HepG2 (cell line): ENCODE results near the gene UMPS. TPM values are rescaled to one million over a fixed set of nuclear protein-coding genes. Genes with fewer than 3 reads are reported as not detected.

Experiments used
- AKAP8 ChIP-seq: sonication (generic); formaldehyde crosslinking; IDR thresholded peaks from 2 replicates; pipeline ENCODE4 v1.5.1; 2020; ENCODE audit warnings: mild to moderate bottlenecking, missing genetic modification reagents
- CENPT ChIP-seq: sonication (generic); formaldehyde crosslinking; IDR thresholded peaks from 2 replicates; pipeline ENCODE4 v1.8.0; 2022; ENCODE audit warnings: low read depth, mild to moderate bottlenecking, moderate library complexity, missing genetic modification reagents
- DNMT1 ChIP-seq: sonication (generic); formaldehyde crosslinking; IDR thresholded peaks from 2 replicates; pipeline ENCODE4 v1.5.1; 2020; ENCODE audit warnings: mild to moderate bottlenecking, missing genetic modification reagents
- DNMT3B ChIP-seq: conservative IDR thresholded peaks from 2 replicates; pipeline ENCODE4 v1.6.1; 2016; ENCODE audit warnings: missing biosample characterization, control low read depth
- NCOR1 ChIP-seq: fragments of 200-600 bp; sonication (generic); IDR thresholded peaks from 2 replicates; pipeline ENCODE4 v1.7.0; 2017; ENCODE audit warnings: antibody characterized with exemption, low read length, borderline replicate concordance
- SIN3A ChIP-seq: IDR thresholded peaks from 2 replicates; pipeline ENCODE4 v1.6.1; 2011; ENCODE audit warnings: low read depth, mild to moderate bottlenecking, control low read depth, low read length, borderline replicate concordance
- ZFY ChIP-seq: sonication (generic); formaldehyde crosslinking; IDR thresholded peaks from 2 replicates; pipeline ENCODE4 v1.4.0; 2020; ENCODE audit warnings: missing genetic modification reagents
- ZNF274 ChIP-seq: sonication (generic); formaldehyde crosslinking; IDR thresholded peaks from 2 replicates; pipeline ENCODE4 v1.5.1; 2020; ENCODE audit warnings: mild to moderate bottlenecking, missing genetic modification reagents
- ZNF44 ChIP-seq: sonication (generic); formaldehyde crosslinking; IDR thresholded peaks from 2 replicates; pipeline ENCODE4 v1.5.1; 2020; ENCODE audit warnings: mild to moderate bottlenecking, missing genetic modification reagents
- ZNF563 ChIP-seq: sonication (generic); formaldehyde crosslinking; IDR thresholded peaks from 2 replicates; pipeline ENCODE4 v1.8.0; 2022; ENCODE audit warnings: mild to moderate bottlenecking, moderate library complexity, missing genetic modification reagents
- ZNF737 ChIP-seq: sonication (generic); formaldehyde crosslinking; IDR thresholded peaks from 2 replicates; pipeline ENCODE4 v1.5.0; 2020; ENCODE audit warnings: missing genetic modification reagents, mild to moderate bottlenecking, borderline replicate concordance
- ZNF749 ChIP-seq: sonication (generic); formaldehyde crosslinking; IDR thresholded peaks from 2 replicates; pipeline ENCODE4 v1.8.0; 2022; ENCODE audit warnings: mild to moderate bottlenecking, missing genetic modification reagents, moderate library complexity, borderline replicate concordance
- ZSCAN12 ChIP-seq: sonication (generic); formaldehyde crosslinking; IDR thresholded peaks from 2 replicates; pipeline ENCODE4 v1.9.0; 2021; ENCODE audit warnings: mild to moderate bottlenecking, missing genetic modification reagents
- polyA plus RNA-seq, 8 experiments: library from polyadenylated mRNA; depleted of rRNA in 3 of 8; stranded (reverse) in 7 of 8; unstranded in 1 of 8; fragments of >200 nt; fragmentation: Illumina TruSeq in 4 of 8; extraction: Trizol in 4 of 8; gene quantifications; 2 replicates each; pipeline versions ENCODE4 v1.2.1 to v1.2.3, GENCODE V29; 2011 to 2016; ENCODE audit warnings: low read depth in 4 of 8, missing spikeins in 1 of 8, mixed read lengths in 1 of 8; ENCODE audit not compliant: insufficient read depth in 1 of 8
- total RNA-seq, 5 experiments: library from RNA; depleted of rRNA; stranded (reverse); fragments of >200 nt; fragmentation: Illumina TruSeq; extraction: Trizol; gene quantifications; 2 replicates each; pipeline ENCODE4 v1.2.3, GENCODE V29; 2016; ENCODE audit warnings: low read depth in 1 of 5
- TF ChIP-seq, protein P1 (sequence below): sonication (generic); formaldehyde crosslinking; conservative IDR thresholded peaks from 2 replicates; pipeline ENCODE4 v1.8.0; 2022; ENCODE audit warnings: mild to moderate bottlenecking, moderate library complexity, missing genetic modification reagents
- TF ChIP-seq, protein P2 (sequence below), 2 experiments: fragments of 450-650 bp in 1 of 2; sonication (generic) in 1 of 2; formaldehyde crosslinking in 1 of 2; IDR thresholded peaks; 2 replicates each; pipeline versions ENCODE4 v1.6.1 to v1.8.0; 2016 to 2022; ENCODE audit warnings: antibody characterized with exemption in 1 of 2, mild to moderate bottlenecking in 1 of 2, missing genetic modification reagents in 1 of 2
- TF ChIP-seq, protein P3 (sequence below): sonication (generic); formaldehyde crosslinking; IDR thresholded peaks from 2 replicates; pipeline ENCODE4 v1.5.0; 2020; ENCODE audit warnings: mild to moderate bottlenecking, missing genetic modification reagents

Gene UMPS
- total and polyA plus RNA-seq, 2 of the 13 experiments (the other 11 are each of a cell fraction or from before 2014, with no cell fraction given) = 52.7 to 74.2 TPM

DNA sequence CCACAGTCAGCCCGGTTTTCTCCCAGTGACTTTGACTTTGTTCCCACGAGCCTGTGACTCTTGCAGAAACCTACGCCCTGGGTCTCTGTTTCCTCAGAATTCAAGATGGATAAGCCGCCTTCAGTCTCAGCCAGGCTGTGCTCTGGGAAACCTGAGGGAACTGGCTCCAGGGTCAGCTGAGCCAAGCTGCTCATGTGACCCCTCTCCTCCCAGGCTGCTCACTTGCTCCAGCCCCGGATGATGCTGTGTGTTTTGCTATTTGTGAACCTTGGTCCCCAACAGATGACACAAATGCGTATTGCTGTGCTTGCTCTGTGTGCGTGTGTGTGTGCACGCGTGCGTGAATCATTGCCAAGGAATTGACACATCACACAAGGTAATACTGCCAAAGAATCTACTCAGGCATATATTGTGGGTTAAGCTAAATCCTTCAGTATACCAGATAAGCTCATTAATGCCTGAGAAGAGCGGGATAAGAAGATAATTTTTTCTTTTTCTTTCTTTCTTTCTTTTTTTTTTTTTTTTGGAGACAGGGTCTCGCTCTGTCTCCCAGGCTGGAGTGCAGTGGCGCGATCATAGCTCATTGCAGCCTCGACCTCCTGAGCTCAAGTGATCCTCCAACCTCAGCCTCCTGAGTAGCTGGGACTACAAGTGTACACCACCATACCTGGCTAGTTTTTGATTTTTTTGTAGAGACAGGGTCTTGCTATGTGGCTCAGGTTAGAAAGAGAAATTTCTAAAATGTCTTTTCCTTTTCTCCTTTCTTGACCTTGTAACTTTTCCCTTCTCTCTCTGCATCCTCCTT is 29.2 kb upstream of the UMPS start (continued):
- TF ChIP-seq, protein P1, sequence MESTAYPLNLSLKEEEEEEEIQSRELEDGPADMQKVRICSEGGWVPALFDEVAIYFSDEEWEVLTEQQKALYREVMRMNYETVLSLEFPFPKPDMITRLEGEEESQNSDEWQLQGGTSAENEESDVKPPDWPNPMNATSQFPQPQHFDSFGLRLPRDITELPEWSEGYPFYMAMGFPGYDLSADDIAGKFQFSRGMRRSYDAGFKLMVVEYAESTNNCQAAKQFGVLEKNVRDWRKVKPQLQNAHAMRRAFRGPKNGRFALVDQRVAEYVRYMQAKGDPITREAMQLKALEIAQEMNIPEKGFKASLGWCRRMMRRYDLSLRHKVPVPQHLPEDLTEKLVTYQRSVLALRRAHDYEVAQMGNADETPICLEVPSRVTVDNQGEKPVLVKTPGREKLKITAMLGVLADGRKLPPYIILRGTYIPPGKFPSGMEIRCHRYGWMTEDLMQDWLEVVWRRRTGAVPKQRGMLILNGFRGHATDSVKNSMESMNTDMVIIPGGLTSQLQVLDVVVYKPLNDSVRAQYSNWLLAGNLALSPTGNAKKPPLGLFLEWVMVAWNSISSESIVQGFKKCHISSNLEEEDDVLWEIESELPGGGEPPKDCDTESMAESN (CRISPR knock-in tag) = 0 out of 2 replicates have a peak, but pooled peaks have one; percentile 23
- TF ChIP-seq ZNF44 = peak; percentile 80; the same call in 1 of the 2 replicates
- peak; percentile 69; the same call in 1 of the 2 replicates for TF ChIP-seq AKAP8 (CRISPR knock-in tag)
- peak; percentile 71; the same call in 1 of the 2 replicates for TF ChIP-seq ZNF274
- TF ChIP-seq NCOR1 = peak; percentile 91; the same call in 1 of the 2 replicates
- TF ChIP-seq ZNF563 (CRISPR knock-in tag) = no peak; the same call in 1 of the 2 replicates
- no peak for TF ChIP-seq DNMT3B (CRISPR knock-in tag)
- TF ChIP-seq, protein P2, sequence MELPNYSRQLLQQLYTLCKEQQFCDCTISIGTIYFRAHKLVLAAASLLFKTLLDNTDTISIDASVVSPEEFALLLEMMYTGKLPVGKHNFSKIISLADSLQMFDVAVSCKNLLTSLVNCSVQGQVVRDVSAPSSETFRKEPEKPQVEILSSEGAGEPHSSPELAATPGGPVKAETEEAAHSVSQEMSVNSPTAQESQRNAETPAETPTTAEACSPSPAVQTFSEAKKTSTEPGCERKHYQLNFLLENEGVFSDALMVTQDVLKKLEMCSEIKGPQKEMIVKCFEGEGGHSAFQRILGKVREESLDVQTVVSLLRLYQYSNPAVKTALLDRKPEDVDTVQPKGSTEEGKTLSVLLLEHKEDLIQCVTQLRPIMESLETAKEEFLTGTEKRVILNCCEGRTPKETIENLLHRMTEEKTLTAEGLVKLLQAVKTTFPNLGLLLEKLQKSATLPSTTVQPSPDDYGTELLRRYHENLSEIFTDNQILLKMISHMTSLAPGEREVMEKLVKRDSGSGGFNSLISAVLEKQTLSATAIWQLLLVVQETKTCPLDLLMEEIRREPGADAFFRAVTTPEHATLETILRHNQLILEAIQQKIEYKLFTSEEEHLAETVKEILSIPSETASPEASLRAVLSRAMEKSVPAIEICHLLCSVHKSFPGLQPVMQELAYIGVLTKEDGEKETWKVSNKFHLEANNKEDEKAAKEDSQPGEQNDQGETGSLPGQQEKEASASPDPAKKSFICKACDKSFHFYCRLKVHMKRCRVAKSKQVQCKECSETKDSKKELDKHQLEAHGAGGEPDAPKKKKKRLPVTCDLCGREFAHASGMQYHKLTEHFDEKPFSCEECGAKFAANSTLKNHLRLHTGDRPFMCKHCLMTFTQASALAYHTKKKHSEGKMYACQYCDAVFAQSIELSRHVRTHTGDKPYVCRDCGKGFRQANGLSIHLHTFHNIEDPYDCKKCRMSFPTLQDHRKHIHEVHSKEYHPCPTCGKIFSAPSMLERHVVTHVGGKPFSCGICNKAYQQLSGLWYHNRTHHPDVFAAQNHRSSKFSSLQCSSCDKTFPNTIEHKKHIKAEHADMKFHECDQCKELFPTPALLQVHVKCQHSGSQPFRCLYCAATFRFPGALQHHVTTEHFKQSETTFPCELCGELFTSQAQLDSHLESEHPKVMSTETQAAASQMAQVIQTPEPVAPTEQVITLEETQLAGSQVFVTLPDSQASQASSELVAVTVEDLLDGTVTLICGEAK (IDR thresholded peaks at IDR 0.05) = no peak
- TF ChIP-seq, protein P2 (CRISPR knock-in tag; IDR thresholded peaks at IDR 0.05) = peak; percentile 82
- TF ChIP-seq, protein P3, sequence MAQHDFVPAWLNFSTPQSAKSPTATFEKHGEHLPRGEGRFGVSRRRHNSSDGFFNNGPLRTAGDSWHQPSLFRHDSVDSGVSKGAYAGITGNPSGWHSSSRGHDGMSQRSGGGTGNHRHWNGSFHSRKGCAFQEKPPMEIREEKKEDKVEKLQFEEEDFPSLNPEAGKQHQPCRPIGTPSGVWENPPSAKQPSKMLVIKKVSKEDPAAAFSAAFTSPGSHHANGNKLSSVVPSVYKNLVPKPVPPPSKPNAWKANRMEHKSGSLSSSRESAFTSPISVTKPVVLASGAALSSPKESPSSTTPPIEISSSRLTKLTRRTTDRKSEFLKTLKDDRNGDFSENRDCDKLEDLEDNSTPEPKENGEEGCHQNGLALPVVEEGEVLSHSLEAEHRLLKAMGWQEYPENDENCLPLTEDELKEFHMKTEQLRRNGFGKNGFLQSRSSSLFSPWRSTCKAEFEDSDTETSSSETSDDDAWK = no peak
- 0 out of 2 replicates have a peak, but pooled peaks have one; percentile 51 for TF ChIP-seq SIN3A
- TF ChIP-seq CENPT = no peak
- TF ChIP-seq ZFY = no peak; the same call in 1 of the 2 replicates
- TF ChIP-seq ZNF737 (CRISPR knock-in tag) = no peak
- no peak for TF ChIP-seq ZSCAN12 (CRISPR knock-in tag)
- TF ChIP-seq ZNF749 (CRISPR knock-in tag) = no peak
- TF ChIP-seq DNMT1 = no peak
